Heart right ventricle (tissue), 16 donors: ENCODE data around the gene TBC1D22A. TPM values are rescaled to one million over a fixed set of nuclear protein-coding genes. Genes with fewer than 3 reads are reported as not detected.
A peak's percentile ranks its signal among the peaks of the same experiment; 100 is the strongest.

Source experiments
- ATAC-seq, 8 donors: fragments of 200-7000 bp; cut with Tn5 transposase; one replicate each; pipeline ENCODE4 v1.9.1; 2020; ENCODE audit warnings: mild to moderate bottlenecking in 8 of 8, moderate library complexity in 8 of 8, moderate number of reproducible peaks in 1 of 8
- DNase-seq, 2 donors: peaks; one replicate each; pipeline ENCODE4 v3.0.0-alpha.2; 2020
- H3K27ac ChIP-seq, 10 donors: fragments of 200-600 bp; sonication (generic) in 2 of 10; one replicate each; pipeline versions ENCODE4 v1.5.0 to v1.8.0; 2020 to 2022; ENCODE audit warnings: mild to moderate bottlenecking in 3 of 10
- H3K27me3 ChIP-seq, 7 donors: fragments of 200-600 bp; one replicate each; pipeline ENCODE4 v1.8.0; 2021 to 2022; ENCODE audit warnings: mild to moderate bottlenecking in 2 of 7
- H3K36me3 ChIP-seq, 9 donors: fragments of 200-600 bp; sonication (generic) in 1 of 9; one replicate each; pipeline versions ENCODE4 v1.5.0 to v1.8.0; 2020 to 2022; ENCODE audit warnings: mild to moderate bottlenecking in 2 of 9
- H3K4me1 ChIP-seq, 9 donors: fragments of 200-600 bp; sonication (generic) in 1 of 9; one replicate each; pipeline versions ENCODE4 v1.5.0 to v1.8.0; 2020 to 2022; ENCODE audit warnings: mild to moderate bottlenecking in 4 of 9
- H3K4me3 ChIP-seq, 10 donors: fragments of 200-600 bp; sonication (generic) in 2 of 10; one replicate each; pipeline versions ENCODE4 v1.5.0 to v1.8.0; 2020 to 2022; ENCODE audit warnings: mild to moderate bottlenecking in 7 of 10, moderate library complexity in 2 of 10
- H3K9me3 ChIP-seq, 11 donors: fragments of 200-600 bp in 10 of 11; sonication (generic) in 2 of 11; one replicate each; pipeline versions ENCODE4 v1.5.0 to v1.8.0; 2013 to 2022; ENCODE audit warnings: mild to moderate bottlenecking in 2 of 11, control low read depth in 1 of 11, moderate library complexity in 1 of 11
- CTCF ChIP-seq, 9 donors: fragments of 200-600 bp; sonication (generic) in 2 of 9; IDR thresholded peaks; one replicate each; pipeline versions ENCODE4 v1.5.0 to v1.8.0; 2021 to 2022; ENCODE audit warnings: antibody characterized with exemption in 9 of 9, mild to moderate bottlenecking in 5 of 9, moderate library complexity in 1 of 9
- WGBS, 2 donors: extraction: QIAGEN DNeasy Blood & Tissue Kit; methylation state at CpG; one replicate each; pipeline ENCODE4 v1.1.7; 2013; ENCODE audit warnings: inconsistent platforms in 1 of 2; 5-methylcytosine and 5-hydroxymethylcytosine counted together
- intact Hi-C, 10 donors: fragments of 100-400 bp; cut with DNase I; formaldehyde crosslinking; loops; one replicate each; pipeline versions ENCODE4 v1.11.1 to v1.14.2; 2022
- polyA plus RNA-seq, 2 donors: library from polyadenylated mRNA; stranded (reverse); fragments of 200-250 nt; gene quantifications; one replicate each; pipeline ENCODE4 v1.2.3, GENCODE V29; 2013
- total RNA-seq, 10 donors: library from RNA; stranded (reverse); fragmentation: NEBNext Ultra II Directional in 3 of 10; extraction: Animal tissue kit (Norgen Biotek cat#: 25700) in 3 of 10; gene quantifications; one replicate each; pipeline versions ENCODE4 v1.2.1 to v1.2.4, GENCODE V29; 2021 to 2023
- donor health status: Arrhythmogenic right ventricular cardiomyopathy.
- donor health status: ischemic (EF 13 %, LVEDD 7.1; RV severe dilation, severe dysfunction).
- donor health status: healthy with polysubstance abuse.
- donor health status: DM: no; HTN: yes; CAD: no.
- donor health status: DM: no; HTN: no; CAD: no.
- donor health status: ischemic (EF 25% LVEDD 6.9; RV normal size, moderate dysfunction).
- donor health status: ischemic (EF 25% LVEDD 5.7; RV mildly dilated, moderate dysfunction).
- donor health status: healthy.
- donor health status: DM: yes; HTN: yes; CAD: no.
- donor health status: Ischemic cardiomyopathy.
- donor health status: ischemic (EF 35%, LVEDD 5.7; RV mildly dilated, moderate dysfunction).
- donor health status: nonischemic (EF 11% LVEDD 7.7; RV severe dilation, severe dysfunction).
- donor health status: DM: yes; HTN: yes; CAD: no.
- donor health status: PGD.
- donor health status: ischemic (EF 29% LVEDD 5.4; RV normal size, mild dysfunction).
- donor health status: nonischemic (EF 23%, LVEDD 6.1; RV moderate dilation, normal function).

TBC1D22A gene
- total and polyA plus RNA-seq, 12 donors: 7.2 to 27.9 (median 17.9) TPM

- intact Hi-C loops: loop anchor here in 2 of 10 donors (5.0 kb wide), 1 partner anchor 41 kb away; no protein-coding TSS in a partner anchor
- no peaks in the 10 kb centered on the region for H3K27me3 ChIP-seq
- peaks cover 4 to 59% (median 44%) of the 10 kb centered on the region in 9 donors for H3K4me1 ChIP-seq
- ATAC-seq: no peak
- H3K36me3 ChIP-seq: peaks cover 0 to 18% (median 0%) of the 10 kb centered on the region in 9 donors
- no peak for TF ChIP-seq CTCF (IDR thresholded peaks at IDR 0.05)
- peak overlapping the region; percentile 79 to 98 (median 94) for H3K27ac ChIP-seq
- H3K9me3 ChIP-seq: peaks cover 0 to 3% (median 0%) of the 10 kb centered on the region in 11 donors
- peak overlapping the region; percentile 63 to 95 (median 86) for H3K4me3 ChIP-seq
- 6 to 7% methylated on average over 17 of the region's 17 CpGs for WGBS, 2 donors
- DNase-seq: no peak
These were observed 762 bp upstream of the TBC1D22A start for GRCh38 chr22:46761539-46762237.

GRCh38 chr22:46763051-46763705 is 728 bp downstream of the TBC1D22A start:
- no peak for TF ChIP-seq CTCF (IDR thresholded peaks at IDR 0.05)
- 9 to 11% methylated on average over 13 of the region's 13 CpGs for WGBS, 2 donors

GRCh38 chr22:46764140-46764680 is 1.8 kb downstream of the TBC1D22A start:
- 84 to 91% methylated on average over 6 of the region's 6 CpGs for WGBS, 2 donors
- intact Hi-C loops: loop anchor here in 2 of 10 donors (5.0 kb wide), 1 partner anchor 38 kb away; no protein-coding TSS in a partner anchor
- no peaks in the 10 kb centered on the region for H3K27me3 ChIP-seq
- H3K9me3 ChIP-seq: no peaks in the 10 kb centered on the region
- TF ChIP-seq CTCF (IDR thresholded peaks at IDR 0.05): no peak
- no peak for ATAC-seq
- peaks cover 4 to 71% (median 52%) of the 10 kb centered on the region in 9 donors for H3K4me1 ChIP-seq
- peaks cover 0 to 19% (median 0%) of the 10 kb centered on the region in 9 donors for H3K36me3 ChIP-seq
- peak overlapping the region in 5 of 10 donors; percentile 85 to 95 (median 93) for H3K27ac ChIP-seq
- H3K4me3 ChIP-seq: peak overlapping the region in 2 of 10 donors; percentile 69 to 87
- no peak for DNase-seq

More at GRCh38 chr22:46763051-46763705, 728 bp downstream of the TBC1D22A start:
- ATAC-seq: peak; percentile 27 to 75 (median 43)
- peak overlapping the region; percentile 63 to 95 (median 86) for H3K4me3 ChIP-seq
- intact Hi-C loops: loop anchor here in 2 of 10 donors (5.0 kb wide), 1 partner anchor 39 kb away; no protein-coding TSS in a partner anchor
- no peaks in the 10 kb centered on the region for H3K9me3 ChIP-seq
- peak; percentile 58 to 78 for DNase-seq
- H3K27ac ChIP-seq: peak overlapping the region; percentile 79 to 98 (median 94)
- peaks cover 4 to 71% (median 54%) of the 10 kb centered on the region in 9 donors for H3K4me1 ChIP-seq
- peaks cover 0 to 19% (median 0%) of the 10 kb centered on the region in 9 donors for H3K36me3 ChIP-seq
- no peaks in the 10 kb centered on the region for H3K27me3 ChIP-seq
